Embryonic facial prominence (tissue), 1 donor: ENCODE results near the gene ANLN.
"Not testable (repeated sequence)": the region's sequence is repeated elsewhere in the genome, so short reads cannot be mapped to it uniquely, and the experiment has no call there.

Source experiments
- DNase-seq: peaks from one replicate; pipeline ENCODE4 v3.0.0-alpha.2; 2016; ENCODE audit errors: extremely low spot score

ANLN gene

GRCh38 chr7:36378555-36378954, 11.1 kb upstream of the ANLN start:
- not testable (repeated sequence) for DNase-seq

DNA sequence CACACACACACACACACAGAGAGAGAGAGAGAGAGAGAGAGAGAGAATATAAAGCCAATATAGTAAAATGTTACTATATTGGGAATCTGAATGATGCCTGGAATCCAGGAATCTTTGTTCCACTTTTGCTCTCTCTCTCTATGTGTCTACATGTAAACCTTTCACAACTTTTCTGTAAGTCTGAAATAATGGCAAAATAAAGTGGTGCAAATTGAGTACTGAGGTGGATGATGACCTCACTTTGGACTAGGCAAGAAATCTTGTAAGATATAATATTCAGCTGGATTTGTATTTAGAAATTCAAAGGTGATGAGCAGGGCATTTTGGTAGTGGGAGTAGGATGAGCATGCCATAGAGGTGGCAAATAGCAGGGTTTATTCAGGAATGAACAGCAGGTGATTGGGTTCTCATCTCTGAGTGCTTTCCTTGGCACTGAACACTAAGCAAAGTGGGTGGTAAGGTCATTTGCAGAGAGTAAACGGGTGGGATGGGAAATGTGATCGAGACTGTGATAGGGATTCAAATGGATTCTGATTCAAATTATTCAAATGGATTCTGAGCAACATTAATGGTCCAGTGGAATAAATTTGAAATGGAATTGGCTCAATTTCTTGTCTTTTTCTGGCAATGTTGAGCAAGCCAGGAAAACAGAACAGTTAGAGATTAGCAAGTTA, 9.7 kb upstream of the ANLN start:
- DNase-seq, result no peak

GRCh38 chr7:36381056-36381455, 8.6 kb upstream of the ANLN start:
- no peak for DNase-seq

GRCh38 chr7:36383284-36383683, 6.4 kb upstream of the ANLN start:
- not testable (repeated sequence) for DNase-seq

GRCh38 chr7:36385646-36386045, 4.0 kb upstream of the ANLN start:
- DNase-seq, result not testable (repeated sequence)

DNA sequence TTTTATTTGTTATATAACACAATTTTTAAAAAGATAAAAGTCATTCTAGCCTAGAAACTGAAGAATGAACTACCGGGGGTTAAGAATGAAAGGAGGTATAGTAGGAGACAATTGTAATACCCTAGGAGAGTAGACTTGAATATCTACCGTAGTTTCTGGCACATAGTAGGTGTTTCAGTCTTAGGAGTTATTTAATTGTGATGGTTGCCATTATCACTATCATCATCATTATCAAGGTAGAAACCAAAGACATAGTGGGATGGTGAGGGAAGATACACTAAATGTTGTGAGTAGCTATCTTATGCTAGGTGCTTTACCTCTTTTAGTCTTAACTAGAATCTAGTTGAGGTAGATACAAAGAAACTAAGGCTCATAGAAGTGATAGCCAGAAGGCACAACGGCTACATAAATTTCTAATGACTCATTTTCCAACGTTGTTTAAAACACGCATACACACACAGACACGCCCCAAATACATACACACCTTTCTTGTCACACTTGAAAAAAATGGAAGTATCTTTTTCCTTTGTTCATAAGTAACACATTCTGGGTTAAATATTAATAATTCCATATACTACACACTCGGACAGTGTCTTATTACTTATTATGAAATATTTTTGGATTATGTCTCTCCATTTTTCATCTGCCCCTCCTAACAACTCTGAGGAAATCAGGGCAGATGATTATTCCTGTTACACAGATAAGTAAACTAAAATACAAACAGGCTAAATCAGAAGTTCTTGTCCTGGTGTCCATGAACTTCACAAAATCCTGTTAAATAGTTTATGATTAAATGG, 2.0 kb upstream of the ANLN start:
- no peak for DNase-seq

GRCh38 chr7:36388423-36388822, 1.2 kb upstream of the ANLN start:
- no peak for DNase-seq

DNA sequence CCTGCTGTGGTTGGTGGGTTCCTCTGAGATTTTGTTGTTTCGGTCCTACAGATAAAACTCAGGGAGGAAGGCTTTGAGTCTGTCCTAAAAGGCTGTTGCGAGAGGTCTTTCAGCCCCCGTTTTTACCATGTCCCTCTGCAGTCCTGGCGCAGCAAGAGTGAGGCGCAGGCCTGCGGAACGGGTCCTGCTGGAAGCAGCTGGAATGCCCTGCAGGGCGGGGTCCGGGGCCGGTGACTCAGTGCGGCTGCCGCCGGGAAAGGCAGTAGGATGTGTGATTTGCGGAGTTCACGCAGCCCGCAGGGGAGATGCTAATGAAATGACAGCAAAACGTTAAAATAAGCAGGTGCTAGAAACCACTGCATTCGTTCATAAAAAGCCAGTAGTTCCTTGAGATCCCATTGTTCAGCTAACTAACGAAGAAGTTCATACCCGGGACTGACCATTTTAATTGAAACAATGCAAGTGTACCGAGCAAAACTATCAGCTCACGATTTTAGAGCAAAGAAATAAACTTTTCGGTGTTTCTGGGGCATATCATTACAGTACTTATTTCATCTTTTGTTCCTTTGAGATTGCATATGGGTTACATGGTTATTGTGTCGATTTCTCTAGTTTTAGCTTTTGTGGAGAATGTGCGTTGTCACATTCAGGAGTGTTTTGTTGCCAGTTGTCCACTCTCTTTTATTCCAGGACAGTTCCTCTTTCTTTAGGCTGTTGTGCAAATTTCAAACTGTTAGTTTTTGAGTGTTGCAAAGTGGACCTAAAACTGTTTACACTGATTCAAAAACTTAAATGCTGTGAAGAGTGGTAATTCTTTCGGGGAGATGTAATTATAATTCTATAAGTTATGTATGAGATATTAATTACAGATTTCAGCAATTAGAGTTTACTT, 783 bp downstream of the ANLN start:
- DNase-seq, result peak; percentile 33

DNA sequence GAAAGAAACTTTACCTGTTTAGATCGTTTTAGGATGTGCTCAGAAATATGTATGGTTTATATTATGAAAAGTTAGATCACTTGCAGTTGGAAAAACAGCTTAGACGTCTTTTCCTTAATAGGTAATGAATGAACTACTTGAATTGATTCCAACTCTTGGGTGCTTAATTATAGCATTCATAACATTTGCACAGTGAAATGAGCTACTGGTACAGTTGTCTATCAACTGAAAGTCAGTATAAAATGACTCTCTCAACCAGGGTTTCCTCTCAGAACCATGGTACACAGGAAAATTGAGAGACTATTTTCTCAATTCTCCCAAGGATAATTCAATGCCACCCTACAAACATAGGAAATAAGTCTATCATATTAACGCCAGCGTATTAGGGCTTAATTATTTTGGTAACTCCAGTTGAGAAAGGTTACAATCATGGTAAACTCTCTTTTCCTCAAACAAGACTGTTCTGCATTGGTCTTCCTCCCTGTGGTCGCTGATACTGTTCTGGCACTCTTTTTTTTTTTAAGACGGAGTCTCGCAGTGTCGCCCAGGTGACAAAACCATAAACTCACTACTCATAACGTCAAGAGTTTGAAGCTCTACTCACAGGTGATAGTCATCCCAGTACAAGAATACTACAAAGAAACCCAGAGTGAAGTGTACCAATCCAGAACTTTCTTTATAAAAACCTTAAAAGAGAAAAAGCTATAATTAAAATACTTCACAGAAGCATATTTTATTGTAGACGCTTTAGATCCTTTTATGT, 2.0 kb downstream of the ANLN start:
- DNase-seq, result no peak

DNA sequence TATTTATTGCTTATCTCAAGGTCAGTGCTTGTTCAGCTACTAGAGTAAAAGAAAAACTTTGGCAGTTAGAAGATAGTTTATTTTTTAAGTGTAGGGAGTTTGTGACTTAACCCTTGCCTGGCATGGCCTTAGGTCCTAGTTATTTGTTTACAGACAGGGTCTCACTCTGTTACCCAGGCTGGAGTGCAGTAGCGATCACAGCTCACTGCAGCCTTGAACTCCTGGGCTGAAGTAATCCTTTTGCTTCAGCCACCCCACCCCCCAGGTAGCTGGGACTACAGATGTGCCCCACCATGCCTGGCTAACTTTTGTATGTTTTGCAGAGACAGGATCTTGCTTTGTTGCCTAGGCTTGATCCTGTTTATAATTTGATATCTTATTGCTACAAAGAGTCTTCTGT, 4.2 kb downstream of the ANLN start:
- no peak for DNase-seq

DNA sequence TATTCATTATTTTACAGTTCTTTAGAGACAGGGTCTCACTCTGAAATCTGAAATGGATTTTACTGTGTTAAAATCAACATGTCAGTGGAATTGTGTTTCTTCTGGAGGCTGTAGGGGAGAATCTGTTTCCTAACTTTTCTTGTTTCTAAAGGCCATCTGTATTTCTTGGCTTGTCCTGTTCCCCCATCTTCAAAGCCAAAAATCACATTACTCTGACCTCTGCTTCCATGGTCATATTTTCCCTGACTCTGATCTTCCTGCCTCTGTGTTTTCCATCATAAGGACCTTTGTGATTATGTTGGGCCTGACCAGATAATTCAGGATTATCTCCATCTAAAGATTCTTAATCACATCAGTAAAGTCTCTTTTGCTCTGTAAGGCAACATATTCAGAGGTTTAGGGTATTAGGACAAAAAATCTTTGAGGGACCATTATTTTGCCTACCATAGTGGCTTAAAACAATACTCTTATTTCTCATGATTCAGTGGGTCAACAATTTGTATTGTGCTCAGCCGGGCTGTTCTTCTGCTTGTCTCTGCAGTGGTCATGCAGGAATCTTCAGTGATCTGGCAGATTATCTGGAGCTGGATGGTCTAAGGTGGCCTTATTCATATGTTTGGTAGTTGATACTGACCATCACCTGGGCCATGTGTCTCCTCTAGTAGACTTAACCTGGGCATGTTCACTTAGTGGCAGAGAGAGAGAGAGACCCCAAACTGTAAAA, 5.7 kb downstream of the ANLN start:
- no peak for DNase-seq

DNA sequence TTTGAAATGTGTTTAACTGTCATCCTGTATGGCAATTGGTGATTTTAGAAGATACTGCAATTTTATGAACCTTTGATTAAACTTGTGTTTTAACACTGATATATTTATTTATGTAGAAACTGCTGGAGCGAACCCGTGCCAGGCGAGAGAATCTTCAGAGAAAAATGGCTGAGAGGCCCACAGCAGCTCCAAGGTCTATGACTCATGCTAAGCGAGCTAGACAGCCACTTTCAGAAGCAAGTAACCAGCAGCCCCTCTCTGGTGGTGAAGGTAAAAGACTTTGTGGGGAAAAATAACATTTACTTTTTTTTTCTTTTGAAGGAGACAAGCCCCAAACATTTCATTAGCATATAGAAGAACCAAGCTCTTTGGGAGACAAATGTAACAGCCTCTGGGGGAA, 6.5 kb downstream of the ANLN start:
- no peak for DNase-seq

GRCh38 chr7:36400036-36400435, 10.4 kb downstream of the ANLN start:
- no peak for DNase-seq

DNA sequence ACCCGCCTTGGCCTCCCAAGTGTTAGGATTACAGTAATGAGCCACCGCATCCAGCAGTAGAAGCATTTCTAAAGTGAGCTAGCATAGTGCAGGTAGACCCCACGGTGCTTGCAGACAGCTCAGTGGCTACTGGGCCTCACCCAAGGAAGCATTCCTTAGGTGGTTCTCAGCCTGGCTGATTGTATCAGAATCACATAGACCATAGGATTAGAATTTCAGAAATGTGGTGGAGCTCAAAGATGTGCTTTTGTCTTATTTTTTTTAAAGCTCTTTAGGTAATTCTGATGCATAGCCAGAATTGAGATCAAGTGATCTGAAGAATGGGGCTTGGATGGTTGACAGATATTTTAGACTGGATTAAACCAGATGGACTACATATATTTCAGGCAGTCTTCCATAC, 10.9 kb downstream of the ANLN start:
- no peak for DNase-seq

DNA sequence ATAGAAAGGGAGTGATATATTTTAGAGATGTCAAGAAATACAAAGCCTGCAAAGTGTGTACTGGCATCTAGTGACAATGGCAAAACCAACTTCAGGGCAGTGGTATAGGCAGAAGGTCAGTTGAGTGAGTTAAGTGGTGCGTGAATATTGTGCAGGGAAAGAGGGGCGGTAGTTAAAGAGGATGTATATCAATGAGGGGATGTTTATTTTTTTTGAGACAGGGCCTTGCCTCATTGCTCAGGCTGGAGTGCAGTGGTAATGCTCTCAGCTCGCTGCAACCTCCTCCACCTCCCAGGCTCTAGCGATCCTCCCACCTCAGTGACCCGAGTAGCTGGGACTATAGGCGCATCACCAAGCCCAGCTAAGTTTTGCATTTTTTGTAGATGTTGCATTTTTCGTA, 13.8 kb downstream of the ANLN start:
- no peak for DNase-seq

- no peak for DNase-seq
Measured at GRCh38 chr7:36404639-36405408, 15.2 kb downstream of the ANLN start.

DNA sequence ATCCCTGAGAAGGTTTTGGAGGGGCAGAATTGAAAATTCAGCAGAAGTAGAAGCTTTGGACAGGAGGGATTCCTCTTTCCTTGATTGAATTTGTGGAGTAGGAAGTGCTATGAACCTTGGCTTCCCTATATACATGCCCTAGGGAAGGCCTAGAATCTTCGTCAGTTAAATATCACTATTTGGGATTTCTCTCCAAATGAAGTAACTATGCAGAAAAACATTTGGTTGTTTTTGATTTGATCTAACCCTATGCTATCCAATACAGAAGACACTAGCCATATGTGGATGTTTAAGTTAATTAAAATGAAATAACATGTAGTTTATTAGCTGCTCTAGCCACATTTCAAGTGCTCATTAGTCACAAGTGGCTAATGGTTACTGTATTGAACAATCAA, 15.7 kb downstream of the ANLN start:
- no peak for DNase-seq

DNA sequence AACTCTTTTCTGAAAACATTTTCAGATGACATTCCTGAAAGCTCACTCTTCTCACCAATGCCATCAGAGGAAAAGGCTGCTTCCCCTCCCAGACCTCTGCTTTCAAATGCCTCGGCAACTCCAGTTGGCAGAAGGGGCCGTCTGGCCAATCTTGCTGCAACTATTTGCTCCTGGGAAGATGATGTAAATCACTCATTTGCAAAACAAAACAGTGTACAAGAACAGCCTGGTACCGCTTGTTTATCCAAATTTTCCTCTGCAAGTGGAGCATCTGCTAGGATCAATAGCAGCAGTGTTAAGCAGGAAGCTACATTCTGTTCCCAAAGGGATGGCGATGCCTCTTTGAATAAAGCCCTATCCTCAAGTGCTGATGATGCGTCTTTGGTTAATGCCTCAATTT, 16.5 kb downstream of the ANLN start:
- no peak for DNase-seq

- DNase-seq, result no peak
Measured at GRCh38 chr7:36407636-36408550, 18.2 kb downstream of the ANLN start.
